RWPE1 (cell line): ENCODE data around the gene RNF157.
"Not testable (repeated sequence)": the region's sequence is repeated elsewhere in the genome, so short reads cannot be mapped to it uniquely, and the experiment has no call there.

Experiments used
- CTCF ChIA-PET: fragments of 350-600 bp; sonication (Branson Sonifier 250); formaldehyde crosslinking; extraction: SDS; loops from one replicate; lab custom pipeline; 2021; lab: Yijun Ruan, JAX
- POLR2A ChIA-PET: fragments of 400-600 bp; formaldehyde crosslinking; extraction: SDS; loops from one replicate; lab custom pipeline; 2020; ENCODE audit warnings: antibody characterized with exemption; ENCODE audit not compliant: low non-redundant PET; lab: Yijun Ruan, JAX
- DNase-seq: peaks from one replicate; pipeline ENCODE4 v3.0.0; 2012; ENCODE audit warnings: low spot score
- H3K27ac ChIP-seq: fragments of 450-650 bp; 2 replicates; pipeline ENCODE4 v1.5.1; 2017
- TF ChIP-seq, protein P1 (sequence below): fragments of 450-650 bp; conservative IDR thresholded peaks from 2 replicates; pipeline ENCODE4 v1.5.1; 2017; ENCODE audit warnings: low read depth, mild to moderate bottlenecking

RNF157 gene

GRCh38 chr17:76217081-76217480, 23.2 kb downstream of the RNF157 start:
- TF ChIP-seq, protein P1, sequence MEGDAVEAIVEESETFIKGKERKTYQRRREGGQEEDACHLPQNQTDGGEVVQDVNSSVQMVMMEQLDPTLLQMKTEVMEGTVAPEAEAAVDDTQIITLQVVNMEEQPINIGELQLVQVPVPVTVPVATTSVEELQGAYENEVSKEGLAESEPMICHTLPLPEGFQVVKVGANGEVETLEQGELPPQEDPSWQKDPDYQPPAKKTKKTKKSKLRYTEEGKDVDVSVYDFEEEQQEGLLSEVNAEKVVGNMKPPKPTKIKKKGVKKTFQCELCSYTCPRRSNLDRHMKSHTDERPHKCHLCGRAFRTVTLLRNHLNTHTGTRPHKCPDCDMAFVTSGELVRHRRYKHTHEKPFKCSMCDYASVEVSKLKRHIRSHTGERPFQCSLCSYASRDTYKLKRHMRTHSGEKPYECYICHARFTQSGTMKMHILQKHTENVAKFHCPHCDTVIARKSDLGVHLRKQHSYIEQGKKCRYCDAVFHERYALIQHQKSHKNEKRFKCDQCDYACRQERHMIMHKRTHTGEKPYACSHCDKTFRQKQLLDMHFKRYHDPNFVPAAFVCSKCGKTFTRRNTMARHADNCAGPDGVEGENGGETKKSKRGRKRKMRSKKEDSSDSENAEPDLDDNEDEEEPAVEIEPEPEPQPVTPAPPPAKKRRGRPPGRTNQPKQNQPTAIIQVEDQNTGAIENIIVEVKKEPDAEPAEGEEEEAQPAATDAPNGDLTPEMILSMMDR, result no peak
- ChIA-PET CTCF (interaction anchor here (0.7 to 1.2 kb wide), 4 partner anchors 27 to 200 kb away, joined by 3 read pairs; no protein-coding TSS in a partner anchor), POLR2A (no interaction called here)
- H3K27ac ChIP-seq, result no peak overlapping the region
- no peak for DNase-seq

GRCh38 chr17:76213491-76213890, 26.8 kb downstream of the RNF157 start:
- ChIA-PET POLR2A (no interaction called here), CTCF (interaction anchor here (0.5 kb wide), 1 partner anchor 96 kb away, joined by 3 read pairs; no protein-coding TSS in a partner anchor)
- DNase-seq, result no peak
- TF ChIP-seq, protein P1, result no peak
- H3K27ac ChIP-seq, result no peak overlapping the region

DNA sequence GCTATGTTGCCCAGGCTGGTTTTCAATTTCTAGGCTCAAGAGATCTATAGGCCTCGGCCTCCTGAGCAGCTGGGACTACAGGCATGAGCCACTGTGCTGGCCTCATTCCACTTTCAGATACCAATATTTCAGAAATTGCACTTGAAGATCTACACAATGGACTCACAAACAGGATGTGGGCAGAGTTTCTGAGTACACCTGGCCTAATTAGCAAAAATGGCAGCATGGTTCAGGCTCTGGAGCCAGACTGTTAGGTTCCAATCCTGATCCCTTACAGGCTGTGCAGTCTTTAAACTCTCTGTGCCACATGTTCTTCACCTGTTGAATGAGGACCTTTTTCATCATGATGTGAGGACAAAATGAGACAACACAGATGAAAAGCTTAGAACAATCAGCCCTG, 32.2 kb downstream of the RNF157 start:
- H3K27ac ChIP-seq, result no peak overlapping the region
- CTCF ChIA-PET, result interaction anchor here (0.9 kb wide), 1 partner anchor 71 kb away, joined by 4 read pairs; no protein-coding TSS in a partner anchor
- DNase-seq, result no peak
- POLR2A ChIA-PET, result no interaction called here
- TF ChIP-seq, protein P1, result no peak

GRCh38 chr17:76207275-76208059, 32.8 kb downstream of the RNF157 start:
- no peak overlapping the region for H3K27ac ChIP-seq
- ChIA-PET CTCF (interaction anchor here (0.5 to 0.9 kb wide), 2 partner anchors 72 to 195 kb away, joined by 3 to 4 read pairs; no protein-coding TSS in a partner anchor), POLR2A (no interaction called here)
- TF ChIP-seq, protein P1, result no peak
- DNase-seq, result no peak

DNA sequence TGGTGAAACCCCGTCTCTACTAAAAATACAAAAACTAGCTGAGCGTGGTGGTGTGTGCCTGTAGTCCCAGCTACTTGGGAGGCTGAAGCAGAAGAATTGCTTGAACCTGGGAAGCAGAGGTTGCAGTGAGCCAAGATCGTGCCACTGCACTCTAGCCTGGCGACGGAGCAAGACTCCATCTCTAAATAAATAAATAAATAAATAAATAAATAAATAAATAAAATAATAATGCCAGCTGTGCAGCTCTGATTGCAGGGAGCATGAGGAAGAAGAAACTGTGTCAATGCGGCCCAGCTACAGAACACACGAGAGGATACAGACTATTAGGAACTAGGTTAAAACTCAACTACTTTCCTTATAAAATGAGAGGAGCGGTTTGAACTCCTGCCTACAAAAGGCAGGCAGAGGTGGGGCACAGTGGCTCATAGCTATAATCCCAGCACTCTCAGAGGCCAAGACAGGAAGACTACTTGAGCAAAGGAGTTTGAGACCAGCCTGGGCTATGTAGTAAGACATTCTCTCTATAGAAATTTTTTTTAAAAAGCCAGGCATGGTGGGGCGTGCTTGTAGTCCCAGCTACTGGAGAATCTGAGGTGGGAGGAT, 34.6 kb downstream of the RNF157 start:
- DNase-seq, H3K27ac ChIP-seq, POLR2A ChIA-PET: not testable (repeated sequence)
- CTCF ChIA-PET, result interaction anchor here (1.2 kb wide), 1 partner anchor 24 kb away, joined by 7 read pairs; no protein-coding TSS in a partner anchor

GRCh38 chr17:76204277-76204676, 36.0 kb downstream of the RNF157 start:
- no peak overlapping the region for H3K27ac ChIP-seq
- peak; percentile 86 for DNase-seq
- POLR2A ChIA-PET, result interaction anchor here (0.6 kb wide), 1 partner anchor 58 kb away, joined by 3 read pairs; no protein-coding TSS in a partner anchor
- TF ChIP-seq, protein P1, result no peak
- CTCF ChIA-PET, result interaction anchor here (0.6 to 1.2 kb wide), 3 partner anchors 22 to 181 kb away, joined by 3 to 7 read pairs (median 4); no protein-coding TSS in a partner anchor
